Dendritic cell treated with granulocyte-macrophage colony-stimulating factor and Interleukin-4, amounts not matched to agents 40 ng/mL and 50 ng/mL, for 4 days (primary cell): Measurements from ENCODE around the gene NFASC.

Source experiments
- H3K27ac Mint-ChIP-seq: one replicate; pipeline ENCODE4 v1.8.0; 2022; ENCODE audit warnings: mild to moderate bottlenecking, mixed read lengths
- H3K27me3 Mint-ChIP-seq: one replicate; pipeline ENCODE4 v1.8.0; 2022; ENCODE audit warnings: mild to moderate bottlenecking, mixed read lengths
- H3K36me3 Mint-ChIP-seq: one replicate; pipeline ENCODE4 v1.8.0; 2022; ENCODE audit warnings: low read depth, mixed read lengths
- H3K4me1 Mint-ChIP-seq: one replicate; pipeline ENCODE4 v1.8.0; 2022; ENCODE audit warnings: low read depth, mixed read lengths
- H3K4me3 Mint-ChIP-seq: one replicate; pipeline ENCODE4 v1.8.0; 2022; ENCODE audit warnings: mild to moderate bottlenecking, moderate library complexity, mixed read lengths
- H3K9me3 Mint-ChIP-seq: one replicate; pipeline ENCODE4 v1.8.0; 2022; ENCODE audit warnings: mixed read lengths
- intact Hi-C: fragments of 100-400 bp; cut with micrococcal nuclease; formaldehyde crosslinking; loops from one replicate; pipeline ENCODE4 v1.15.0; 2022

Gene NFASC

GRCh38 chr1:205058853-205059252 lies 188.2 kb downstream of the NFASC start:
- no peaks in the 10 kb centered on the region for H3K4me1 Mint-ChIP-seq
- no peaks in the 10 kb centered on the region for H3K36me3 Mint-ChIP-seq
- no peaks in the 10 kb centered on the region for H3K27me3 Mint-ChIP-seq
- H3K4me3 Mint-ChIP-seq: no peak overlapping the region
- H3K9me3 Mint-ChIP-seq: no peaks in the 10 kb centered on the region
- intact Hi-C loops: no loop called here
- H3K27ac Mint-ChIP-seq: no peak overlapping the region

DNA sequence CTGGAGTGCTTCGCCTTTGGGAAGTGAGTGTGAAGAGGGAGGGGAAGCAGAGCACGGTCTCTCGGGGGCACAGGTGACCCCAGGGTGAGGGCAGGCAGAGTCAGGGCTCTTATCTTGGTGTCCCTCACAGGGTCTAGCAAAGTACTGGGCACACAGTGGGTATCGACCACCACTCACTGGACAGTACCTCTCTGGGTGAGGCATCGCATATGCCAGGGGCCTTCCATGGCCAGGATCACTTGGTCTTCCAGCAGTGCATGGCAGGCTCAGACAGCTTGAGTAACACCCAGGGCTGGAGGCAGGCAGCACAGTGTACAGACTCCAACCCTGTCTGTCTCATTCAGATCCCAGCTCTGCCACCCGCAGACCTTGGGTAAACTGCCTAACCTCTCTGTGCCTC lies 189.0 kb downstream of the NFASC start:
- Mint-ChIP-seq H3K36me3 (no peaks in the 10 kb centered on the region), H3K4me1 (no peaks in the 10 kb centered on the region), H3K27ac (no peak overlapping the region), H3K9me3 (no peaks in the 10 kb centered on the region), H3K27me3 (no peaks in the 10 kb centered on the region), H3K4me3 (no peak overlapping the region)
- intact Hi-C loops: no loop called here

DNA sequence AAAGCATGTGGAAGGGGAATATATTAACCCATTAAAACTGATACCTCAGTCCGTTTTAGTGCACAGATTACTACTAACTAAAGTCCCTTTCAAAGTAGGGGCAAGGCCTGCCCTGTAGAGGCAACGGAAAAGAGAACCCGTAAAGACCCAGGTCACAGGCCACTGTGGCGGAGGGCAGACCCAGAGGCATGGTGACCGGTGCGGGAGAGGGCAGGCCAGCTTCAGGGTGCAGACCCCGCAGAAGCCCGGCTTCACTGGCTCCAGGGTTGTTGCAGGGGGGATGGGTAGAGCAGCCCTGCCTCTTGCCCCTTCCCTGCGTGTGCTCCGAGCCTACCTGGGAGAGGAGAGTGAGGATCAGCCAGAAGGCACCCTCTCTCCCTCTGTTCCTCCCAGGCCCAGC lies 190.1 kb downstream of the NFASC start:
- Mint-ChIP-seq H3K27ac (no peak overlapping the region), H3K27me3 (no peaks in the 10 kb centered on the region)
- intact Hi-C loops: loop anchor here (1.0 kb wide), 1 partner anchor 71 kb away; no protein-coding TSS in a partner anchor

GRCh38 chr1:205061227-205061626 lies 190.6 kb downstream of the NFASC start:
- H3K27me3 Mint-ChIP-seq: no peaks in the 10 kb centered on the region
- H3K9me3 Mint-ChIP-seq: no peaks in the 10 kb centered on the region
- no peaks in the 10 kb centered on the region for H3K36me3 Mint-ChIP-seq
- no peak overlapping the region for H3K4me3 Mint-ChIP-seq
- intact Hi-C loops: loop anchor here (1.0 kb wide), 1 partner anchor 72 kb away; no protein-coding TSS in a partner anchor
- H3K4me1 Mint-ChIP-seq: no peaks in the 10 kb centered on the region
- H3K27ac Mint-ChIP-seq: no peak overlapping the region

More for the DNA sequence above, 190.1 kb downstream of the NFASC start:
- no peak overlapping the region for H3K4me3 Mint-ChIP-seq
- H3K9me3 Mint-ChIP-seq: no peaks in the 10 kb centered on the region
- no peaks in the 10 kb centered on the region for H3K36me3 Mint-ChIP-seq
- H3K4me1 Mint-ChIP-seq: no peaks in the 10 kb centered on the region

- no peaks in the 10 kb centered on the region for H3K36me3 Mint-ChIP-seq
- H3K4me1 Mint-ChIP-seq: no peaks in the 10 kb centered on the region
- intact Hi-C loops: loop anchor here (1.0 kb wide), 1 partner anchor 72 kb away; no protein-coding TSS in a partner anchor
- H3K27ac Mint-ChIP-seq: no peak overlapping the region
- no peaks in the 10 kb centered on the region for H3K9me3 Mint-ChIP-seq
- no peaks in the 10 kb centered on the region for H3K27me3 Mint-ChIP-seq
- no peak overlapping the region for H3K4me3 Mint-ChIP-seq
Observed at GRCh38 chr1:205061665-205062069, 191.0 kb downstream of the NFASC start.

- Mint-ChIP-seq H3K9me3 (no peaks in the 10 kb centered on the region), H3K4me3 (no peak overlapping the region), H3K27ac (no peak overlapping the region), H3K4me1 (no peaks in the 10 kb centered on the region), H3K27me3 (no peaks in the 10 kb centered on the region), H3K36me3 (no peaks in the 10 kb centered on the region)
- intact Hi-C loops: no loop called here
Observed at GRCh38 chr1:205062319-205062718, 191.7 kb downstream of the NFASC start.

DNA sequence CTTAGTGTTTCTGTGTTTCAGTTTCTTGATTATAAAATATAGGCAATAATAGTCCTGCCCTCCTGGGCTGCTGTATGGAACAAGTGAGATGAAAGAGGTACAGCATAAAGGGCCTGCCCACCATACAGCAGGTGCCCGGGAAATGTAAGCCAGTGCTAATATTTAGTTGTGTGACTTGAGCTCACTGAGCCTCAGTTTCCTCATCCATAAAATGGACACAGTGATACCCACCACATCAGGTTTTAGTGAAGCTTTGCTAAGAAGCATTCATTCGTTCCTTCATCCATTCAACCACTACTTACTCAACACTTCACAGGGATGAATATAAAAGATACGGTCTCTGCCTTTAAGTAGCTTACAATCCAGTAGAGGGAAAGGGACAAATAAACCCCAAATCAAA lies 192.2 kb downstream of the NFASC start:
- Mint-ChIP-seq H3K27ac (no peak overlapping the region), H3K4me1 (no peaks in the 10 kb centered on the region), H3K27me3 (no peaks in the 10 kb centered on the region), H3K9me3 (no peaks in the 10 kb centered on the region), H3K4me3 (no peak overlapping the region), H3K36me3 (no peaks in the 10 kb centered on the region)
- intact Hi-C loops: no loop called here

- Mint-ChIP-seq H3K4me1 (no peaks in the 10 kb centered on the region), H3K27me3 (no peaks in the 10 kb centered on the region), H3K9me3 (no peaks in the 10 kb centered on the region), H3K4me3 (no peak overlapping the region), H3K27ac (no peak overlapping the region), H3K36me3 (no peaks in the 10 kb centered on the region)
- intact Hi-C loops: no loop called here
Observed at GRCh38 chr1:205064301-205064700, 193.6 kb downstream of the NFASC start.

DNA sequence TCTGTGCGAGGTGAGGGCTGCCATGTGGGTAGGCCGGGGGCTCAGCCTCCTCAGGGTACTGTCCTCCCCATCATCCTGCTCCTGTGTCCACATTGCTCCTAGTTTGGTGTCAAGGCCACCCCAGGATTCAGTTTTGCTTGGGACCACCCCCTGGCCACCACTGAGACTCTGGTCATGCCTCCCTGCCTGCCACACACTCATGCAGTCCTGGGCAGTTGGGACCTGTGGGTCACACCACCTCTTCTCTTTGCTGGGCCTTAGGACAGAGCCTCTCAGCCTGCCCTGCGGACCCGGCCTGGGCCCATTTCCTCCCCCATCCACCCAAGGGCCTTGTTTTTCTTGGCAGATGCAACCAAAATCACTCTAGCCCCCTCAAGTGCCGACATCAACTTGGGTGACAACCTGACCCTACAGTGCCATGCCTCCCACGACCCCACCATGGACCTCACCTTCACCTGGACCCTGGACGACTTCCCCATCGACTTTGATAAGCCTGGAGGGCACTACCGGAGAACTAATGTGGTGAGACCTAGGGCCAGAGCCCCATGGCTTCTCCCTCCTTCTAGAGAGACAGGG lies 194.2 kb downstream of the NFASC start:
- intact Hi-C loops: no loop called here
- Mint-ChIP-seq H3K4me1 (no peaks in the 10 kb centered on the region), H3K27me3 (no peaks in the 10 kb centered on the region), H3K9me3 (no peaks in the 10 kb centered on the region), H3K27ac (no peak overlapping the region), H3K4me3 (no peak overlapping the region), H3K36me3 (no peaks in the 10 kb centered on the region)

DNA sequence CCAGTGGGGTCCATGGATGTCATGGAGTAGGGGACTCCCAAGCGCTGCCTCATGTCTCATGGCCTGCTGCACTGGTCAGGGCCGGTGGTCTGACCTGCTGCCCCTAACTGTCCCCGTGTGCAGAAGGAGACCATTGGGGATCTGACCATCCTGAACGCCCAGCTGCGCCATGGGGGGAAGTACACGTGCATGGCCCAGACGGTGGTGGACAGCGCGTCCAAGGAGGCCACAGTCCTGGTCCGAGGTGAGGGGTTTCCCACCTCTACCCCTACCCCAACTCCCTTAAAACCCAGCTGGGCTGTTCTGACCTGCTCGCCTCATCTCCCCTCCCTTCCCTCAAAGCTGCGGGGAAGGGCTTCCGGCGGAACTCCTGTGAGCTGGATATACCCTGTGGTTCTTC lies 195.0 kb downstream of the NFASC start:
- no peaks in the 10 kb centered on the region for H3K9me3 Mint-ChIP-seq
- no peaks in the 10 kb centered on the region for H3K36me3 Mint-ChIP-seq
- intact Hi-C loops: no loop called here
- no peak overlapping the region for H3K27ac Mint-ChIP-seq
- no peaks in the 10 kb centered on the region for H3K27me3 Mint-ChIP-seq
- no peaks in the 10 kb centered on the region for H3K4me1 Mint-ChIP-seq
- H3K4me3 Mint-ChIP-seq: no peak overlapping the region

DNA sequence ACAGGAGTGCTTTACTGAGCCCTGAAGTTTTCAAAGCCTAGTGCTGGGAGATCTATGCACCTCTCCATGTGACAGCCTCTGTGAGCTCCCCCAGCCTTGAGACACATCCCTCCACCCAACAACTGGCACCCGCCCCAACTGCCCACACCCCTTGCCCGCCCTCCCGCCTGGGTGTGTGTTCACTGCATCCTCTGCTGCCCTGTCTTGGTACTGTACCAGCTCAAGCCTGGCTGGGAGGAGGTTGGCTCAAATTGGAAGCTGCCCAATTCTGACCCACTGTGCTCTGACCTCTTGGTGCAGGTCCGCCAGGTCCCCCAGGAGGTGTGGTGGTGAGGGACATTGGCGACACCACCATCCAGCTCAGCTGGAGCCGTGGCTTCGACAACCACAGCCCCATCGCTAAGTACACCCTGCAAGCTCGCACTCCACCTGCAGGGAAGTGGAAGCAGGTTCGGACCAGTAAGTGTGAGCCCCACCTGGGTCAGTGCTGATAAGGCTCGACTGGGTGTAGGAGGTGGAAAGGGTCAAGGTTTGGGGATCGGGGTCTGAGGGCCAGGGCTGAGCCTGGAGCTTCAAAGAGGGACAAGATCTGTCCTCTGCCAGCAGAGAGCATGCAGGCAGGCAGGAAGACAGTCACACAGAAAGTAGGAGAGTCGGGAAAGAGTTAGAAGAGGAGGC lies 195.6 kb downstream of the NFASC start:
- Mint-ChIP-seq H3K27ac (no peak overlapping the region), H3K36me3 (no peaks in the 10 kb centered on the region), H3K27me3 (no peaks in the 10 kb centered on the region), H3K4me1 (no peaks in the 10 kb centered on the region), H3K4me3 (no peak overlapping the region), H3K9me3 (no peaks in the 10 kb centered on the region)
- intact Hi-C loops: no loop called here

DNA sequence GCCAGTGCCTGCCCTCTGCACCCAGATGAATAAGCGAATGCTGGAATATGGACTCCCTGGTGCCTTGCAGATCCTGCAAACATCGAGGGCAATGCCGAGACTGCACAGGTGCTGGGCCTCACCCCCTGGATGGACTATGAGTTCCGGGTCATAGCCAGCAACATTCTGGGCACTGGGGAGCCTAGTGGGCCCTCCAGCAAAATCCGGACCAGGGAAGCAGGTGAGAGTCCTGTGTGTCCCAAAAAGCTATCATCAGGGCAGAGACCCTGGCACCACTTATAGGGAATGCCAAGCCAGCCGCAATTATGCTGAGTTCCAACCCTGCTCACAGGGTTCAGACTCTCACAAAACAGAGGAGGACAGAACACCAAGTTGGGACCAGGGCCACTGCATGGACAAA lies 196.4 kb downstream of the NFASC start:
- Mint-ChIP-seq H3K9me3 (no peaks in the 10 kb centered on the region), H3K4me3 (no peak overlapping the region), H3K27me3 (no peaks in the 10 kb centered on the region), H3K27ac (no peak overlapping the region), H3K4me1 (no peaks in the 10 kb centered on the region), H3K36me3 (no peaks in the 10 kb centered on the region)
- intact Hi-C loops: no loop called here

DNA sequence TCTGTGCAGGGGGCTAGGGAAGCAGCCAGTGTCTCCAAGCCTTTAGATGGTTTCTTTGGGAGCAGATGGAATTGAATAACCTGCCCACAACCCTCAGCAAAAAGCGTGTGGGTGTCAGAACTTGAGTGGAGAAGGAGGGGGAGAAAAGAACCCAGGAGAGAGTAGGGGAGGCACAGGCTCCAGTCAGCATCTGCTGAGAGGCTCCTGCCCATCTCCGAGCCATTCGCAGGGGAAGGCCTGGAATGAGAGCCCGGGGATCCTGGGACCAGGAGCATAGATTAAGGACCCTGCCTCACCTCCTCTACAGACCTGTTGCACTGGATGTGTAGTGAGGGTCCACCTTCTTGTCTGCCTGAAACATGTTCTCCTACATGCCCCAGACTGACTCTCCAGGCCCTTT lies 197.3 kb downstream of the NFASC start:
- no peaks in the 10 kb centered on the region for H3K36me3 Mint-ChIP-seq
- no peak overlapping the region for H3K4me3 Mint-ChIP-seq
- H3K9me3 Mint-ChIP-seq: no peaks in the 10 kb centered on the region
- no peaks in the 10 kb centered on the region for H3K27me3 Mint-ChIP-seq
- no peak overlapping the region for H3K27ac Mint-ChIP-seq
- no peaks in the 10 kb centered on the region for H3K4me1 Mint-ChIP-seq
- intact Hi-C loops: no loop called here

DNA sequence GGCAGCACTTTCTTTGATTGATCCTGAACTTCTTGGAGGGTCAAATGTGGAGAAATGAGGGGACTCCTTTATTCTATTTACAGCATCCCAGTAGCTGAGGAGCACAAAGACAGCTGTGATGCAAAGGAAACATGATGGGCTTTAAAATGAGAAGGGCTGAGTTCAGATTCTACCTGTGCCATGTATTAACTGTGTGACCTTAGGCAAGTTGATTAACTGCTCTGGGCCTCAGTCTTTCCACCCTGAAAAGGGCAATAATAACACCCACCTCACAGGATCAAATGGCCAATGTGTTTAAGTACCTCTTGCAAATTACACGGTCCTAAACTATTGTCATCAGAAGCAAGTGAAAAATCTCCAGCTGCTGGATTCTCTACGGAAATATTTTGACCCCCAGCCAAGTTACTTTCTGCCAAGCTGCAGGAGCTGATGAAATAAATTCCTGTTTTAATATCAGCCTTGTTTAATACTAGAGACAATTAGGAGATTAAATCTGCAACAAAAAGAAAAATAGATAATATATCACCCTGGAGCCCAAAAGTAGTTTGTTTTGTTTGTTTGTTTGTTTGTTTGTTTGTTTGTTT lies 197.9 kb downstream of the NFASC start:
- Mint-ChIP-seq H3K4me3 (no peak overlapping the region), H3K27ac (no peak overlapping the region), H3K27me3 (no peaks in the 10 kb centered on the region), H3K36me3 (no peaks in the 10 kb centered on the region), H3K9me3 (no peaks in the 10 kb centered on the region), H3K4me1 (no peaks in the 10 kb centered on the region)
- intact Hi-C loops: no loop called here
